GM21825 (cell line): ENCODE results near the gene CRHBP.
"Not testable (repeated sequence)": the region's sequence is repeated elsewhere in the genome, so short reads cannot be mapped to it uniquely, and the experiment has no call there.

Experiments used
- ATAC-seq: cut with Tn5 transposase; IDR thresholded peaks from one replicate; pipeline ENCODE4 v1.9.1; 2021; ENCODE audit warnings: mild to moderate bottlenecking, moderate library complexity; ENCODE audit not compliant: unreplicated experiment

The CRHBP gene

GRCh38 chr5:76952795-76953536, at the start of gene CRHBP:
CRHBP (plus strand) TSS chr5:76953045; CDS start chr5:76953135, 90 bp downstream.
- ATAC-seq = no peak

DNA sequence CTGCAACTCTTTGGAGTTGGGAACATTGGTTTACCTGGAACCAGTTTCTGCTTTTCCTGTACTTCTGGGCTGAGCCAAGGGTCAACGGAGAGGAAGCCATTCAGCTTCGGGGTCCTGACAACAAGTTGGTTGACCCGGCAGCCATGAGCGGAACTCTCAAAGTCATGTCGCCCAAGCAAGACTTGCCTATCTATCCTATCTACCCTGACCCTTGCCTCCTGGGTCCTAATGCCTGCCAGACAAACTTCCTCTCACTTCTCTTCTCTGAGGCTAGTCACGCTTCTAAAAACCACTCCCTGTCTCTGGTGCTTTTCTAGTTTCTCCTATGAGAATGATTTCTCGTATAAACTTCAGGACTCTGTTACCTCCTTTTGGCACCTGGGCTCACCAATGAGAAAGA, 44.7 kb upstream of the CRHBP start:
- ATAC-seq = no peak

- not testable (repeated sequence) for ATAC-seq
Observed at GRCh38 chr5:76910344-76910933, 42.4 kb upstream of the CRHBP start.

GRCh38 chr5:76914671-76915070, 38.2 kb upstream of the CRHBP start:
- ATAC-seq = not testable (repeated sequence)

- ATAC-seq = no peak
Observed at GRCh38 chr5:76918539-76918938, 34.3 kb upstream of the CRHBP start.

GRCh38 chr5:76920491-76920890, 32.4 kb upstream of the CRHBP start:
- no peak for ATAC-seq

DNA sequence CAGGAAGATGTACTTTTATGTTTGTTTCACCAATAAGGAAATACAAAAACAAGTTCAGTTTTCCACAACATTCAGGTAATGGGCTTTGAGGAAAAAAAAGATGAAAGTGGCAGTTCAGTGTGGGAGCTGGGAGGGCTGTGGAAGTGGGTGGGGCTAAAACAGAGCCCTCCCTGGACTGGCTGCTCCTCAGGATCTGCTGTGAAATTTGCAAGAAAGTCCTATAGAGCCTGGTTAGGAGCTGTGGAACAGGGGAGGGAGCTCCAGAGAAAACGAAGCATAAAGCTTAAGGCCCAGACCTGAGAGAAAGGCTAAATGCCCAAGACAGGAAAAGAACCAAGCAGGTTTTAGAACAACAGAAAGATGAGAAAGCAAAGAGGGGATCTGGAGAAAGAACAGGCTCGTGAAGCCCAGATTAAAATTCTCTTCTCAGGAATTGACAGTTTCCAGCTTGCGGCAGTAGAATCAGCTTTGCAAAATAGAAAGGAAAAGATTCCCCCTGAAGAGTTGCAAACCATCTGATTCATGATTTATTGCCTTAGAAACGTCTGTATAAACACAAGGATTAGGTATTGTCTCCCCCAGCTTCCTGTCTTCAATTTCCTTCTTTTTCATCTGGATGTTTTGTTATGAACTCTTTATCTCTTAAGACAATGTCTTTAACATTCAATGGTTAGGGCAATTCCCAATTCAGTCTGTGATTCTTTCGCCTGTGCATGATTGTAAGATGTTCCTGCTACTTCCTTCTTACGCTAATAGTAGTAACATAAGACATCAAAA, 26.3 kb upstream of the CRHBP start:
- no peak for ATAC-seq

DNA sequence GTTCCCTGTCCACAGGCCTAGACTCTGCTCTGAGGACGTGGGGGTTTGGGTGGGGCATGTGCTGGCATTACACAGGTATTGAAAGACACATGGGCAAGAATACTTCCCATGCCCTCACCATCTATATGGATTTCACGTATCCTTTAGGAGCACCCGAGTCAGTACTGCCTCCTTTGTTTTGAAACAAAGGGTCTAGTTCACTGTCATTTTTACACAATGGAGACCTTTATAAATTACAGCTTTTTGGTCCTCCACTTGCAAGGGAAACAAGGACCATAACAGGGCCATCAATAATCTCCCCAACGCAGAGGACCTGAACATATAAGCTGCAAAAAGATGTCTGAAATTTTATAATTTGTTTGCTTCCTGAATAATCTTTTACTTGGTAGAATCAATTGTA, 24.9 kb upstream of the CRHBP start:
- no peak for ATAC-seq

DNA sequence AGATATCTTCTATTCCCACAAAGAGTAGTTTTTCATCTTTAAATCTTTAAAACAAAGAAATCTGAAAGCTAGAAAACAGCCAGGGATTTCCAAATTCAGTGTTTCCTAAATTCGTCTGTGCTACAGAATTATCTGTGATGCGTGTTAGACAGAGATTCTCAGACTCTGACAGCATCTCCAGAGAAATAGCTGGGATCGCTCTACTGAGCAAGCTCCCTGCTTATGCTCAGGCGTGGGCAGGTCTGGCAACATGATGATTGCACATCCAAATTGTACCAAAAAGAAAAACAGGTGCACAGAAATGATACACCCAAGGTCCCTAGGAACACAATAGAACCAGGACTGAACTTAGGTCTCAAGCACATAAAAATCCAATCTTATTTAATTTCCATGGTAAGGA, 22.8 kb upstream of the CRHBP start:
- ATAC-seq = no peak

GRCh38 chr5:76938177-76938576, 14.7 kb upstream of the CRHBP start:
- no peak for ATAC-seq

DNA sequence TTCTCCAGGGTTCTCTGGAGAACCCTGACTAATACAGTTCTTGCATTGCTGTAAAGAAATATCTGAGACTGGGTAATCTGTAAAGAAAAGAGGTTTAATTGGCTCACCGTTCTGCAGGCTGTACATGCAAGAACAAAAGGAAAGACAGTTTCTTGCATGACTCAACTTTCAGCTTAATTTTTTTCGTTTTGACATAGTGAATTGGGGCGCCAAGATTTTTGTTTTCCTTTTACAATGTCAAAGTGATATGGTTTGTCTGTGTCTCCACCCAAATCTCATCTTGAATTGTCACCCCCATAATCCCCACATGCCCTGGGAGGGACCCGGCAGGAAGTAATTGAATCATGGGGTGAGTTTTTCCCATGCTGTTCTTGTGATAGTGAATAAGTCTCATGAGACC, 11.8 kb upstream of the CRHBP start:
- no peak for ATAC-seq

DNA sequence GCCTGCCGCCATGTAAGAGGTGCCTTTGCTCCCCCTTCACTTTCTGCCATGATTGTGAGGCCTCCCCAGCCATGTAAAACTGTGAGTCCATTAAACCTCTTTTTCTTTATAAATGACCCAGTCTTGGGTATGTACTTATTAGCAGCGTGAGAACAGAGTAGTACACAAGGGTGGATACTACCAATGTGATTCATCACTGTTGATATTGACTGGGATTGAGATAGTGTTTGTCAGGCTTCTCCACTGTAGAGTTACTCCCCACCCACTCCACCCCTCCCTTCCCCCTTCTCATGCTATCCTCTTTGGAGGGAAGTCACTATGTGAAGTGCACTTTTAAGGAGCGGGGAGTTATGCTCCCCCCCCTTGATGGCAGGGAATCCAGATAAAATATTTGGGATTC, 11.4 kb upstream of the CRHBP start:
- no peak for ATAC-seq

- no peak for ATAC-seq
Observed at GRCh38 chr5:76942581-76942980, 10.3 kb upstream of the CRHBP start.

- ATAC-seq = no peak
Observed at GRCh38 chr5:76943006-76943405, 9.8 kb upstream of the CRHBP start.

GRCh38 chr5:76944638-76945037, 8.2 kb upstream of the CRHBP start:
- ATAC-seq = no peak

- not testable (repeated sequence) for ATAC-seq
Observed at GRCh38 chr5:76945238-76945637, 7.6 kb upstream of the CRHBP start.

- ATAC-seq = no peak
Observed at GRCh38 chr5:76946090-76946489, 6.8 kb upstream of the CRHBP start.

GRCh38 chr5:76947082-76947503, 5.8 kb upstream of the CRHBP start:
- ATAC-seq = no peak

DNA sequence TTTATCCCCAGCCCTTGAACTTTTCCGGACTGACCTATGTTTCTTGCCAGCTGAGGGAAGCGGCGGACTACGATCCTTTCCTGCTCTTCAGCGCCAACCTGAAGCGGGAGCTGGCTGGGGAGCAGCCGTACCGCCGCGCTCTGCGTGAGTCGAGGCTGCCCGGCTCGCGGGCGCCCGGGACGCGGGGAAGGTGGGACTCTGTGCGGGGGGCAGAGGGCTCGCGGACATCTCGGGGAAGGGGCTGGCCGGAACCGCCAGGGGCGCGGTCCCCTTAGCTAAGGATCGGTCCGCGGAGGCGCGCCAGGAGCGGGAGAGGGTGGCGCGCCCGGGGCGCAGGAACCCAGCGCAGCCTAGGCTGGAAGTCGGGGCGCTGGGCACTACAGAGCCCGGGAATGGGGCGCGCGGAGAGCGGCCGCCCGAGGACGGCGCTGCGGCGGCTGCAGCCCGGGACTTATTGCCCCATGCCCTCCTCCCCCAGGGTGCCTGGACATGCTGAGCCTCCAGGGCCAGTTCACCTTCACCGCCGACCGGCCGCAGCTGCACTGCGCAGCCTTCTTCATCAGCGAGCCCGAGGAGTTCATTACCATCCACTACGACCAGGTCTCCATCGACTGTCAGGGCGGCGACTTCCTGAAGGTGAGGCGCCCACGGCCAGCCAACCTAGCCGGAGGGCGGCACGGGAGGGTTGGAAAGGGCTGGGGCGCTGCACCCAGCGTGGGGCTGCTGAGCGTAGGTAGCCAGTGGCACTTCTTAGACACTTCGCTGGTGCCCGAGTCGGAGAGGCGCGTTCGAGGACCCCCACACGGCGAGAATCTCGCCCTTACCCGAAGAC, 922 bp downstream of the CRHBP start:
- ATAC-seq = no peak

DNA sequence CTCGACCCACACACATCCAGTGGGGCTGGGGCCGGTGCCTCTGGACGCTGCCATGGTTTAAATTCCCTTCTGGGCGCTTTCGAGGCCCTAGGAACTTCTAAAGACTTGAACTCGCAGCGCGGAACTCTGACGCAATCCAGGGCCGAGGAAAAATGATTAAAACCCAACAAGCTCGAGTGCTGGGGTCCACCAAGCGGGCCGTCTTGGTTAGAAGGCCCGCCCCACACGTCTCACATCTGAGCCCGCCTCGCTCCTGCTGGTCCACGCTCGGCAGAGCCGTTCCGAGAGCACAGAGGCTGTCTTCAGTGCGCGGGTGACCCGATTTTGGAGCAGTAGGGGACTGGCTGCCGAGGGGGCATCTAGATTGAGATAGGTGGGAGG, 1.5 kb downstream of the CRHBP start:
- ATAC-seq = no peak

GRCh38 chr5:76956033-76956432, 3.2 kb downstream of the CRHBP start:
- no peak for ATAC-seq
